ENCODE results near the gene C2orf68. TPM values are rescaled to one million over a fixed set of nuclear protein-coding genes. Genes with fewer than 3 reads are reported as not detected.
A peak's percentile ranks its signal among the peaks of the same experiment; 100 is the strongest.
"Not testable (repeated sequence)": the region's sequence is repeated elsewhere in the genome, so short reads cannot be mapped to it uniquely, and the experiment has no call there.

C2orf68 gene
- total RNA-seq, 5 donors from 2014 or later (not counting 1 experiment from before 2014, with no cell fraction given): 45.3 to 77.9 (median 62.4) TPM

DNA sequence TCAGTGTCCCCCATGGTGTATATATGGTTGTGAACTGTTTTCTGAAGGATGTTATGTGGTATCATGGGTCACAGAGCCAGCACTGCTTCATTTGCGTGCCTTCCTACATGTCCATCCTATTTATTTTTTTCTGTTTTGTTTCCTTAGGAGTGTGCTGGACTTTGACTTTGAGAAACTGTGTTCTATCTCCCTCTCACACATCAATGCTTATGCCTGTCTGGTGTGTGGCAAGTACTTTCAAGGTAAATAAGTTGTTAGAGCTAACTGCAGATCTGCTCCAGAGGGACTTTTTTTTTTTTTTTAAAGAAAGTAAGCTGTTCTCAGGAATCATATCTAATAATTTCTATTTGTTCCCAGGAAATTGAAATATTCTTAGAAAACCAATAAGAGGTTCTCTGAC, 9.5 kb upstream of the C2orf68 start:
- peak overlapping the region in 1 of 2 donors; percentile 6 for H3K27ac Mint-ChIP-seq
- CTCF ChIA-PET: interaction anchor here (0.5 to 2.0 kb wide), 3 partner anchors 16 to 54 kb away, joined by 6 to 8 read pairs (median 6); no protein-coding TSS in a partner anchor

DNA sequence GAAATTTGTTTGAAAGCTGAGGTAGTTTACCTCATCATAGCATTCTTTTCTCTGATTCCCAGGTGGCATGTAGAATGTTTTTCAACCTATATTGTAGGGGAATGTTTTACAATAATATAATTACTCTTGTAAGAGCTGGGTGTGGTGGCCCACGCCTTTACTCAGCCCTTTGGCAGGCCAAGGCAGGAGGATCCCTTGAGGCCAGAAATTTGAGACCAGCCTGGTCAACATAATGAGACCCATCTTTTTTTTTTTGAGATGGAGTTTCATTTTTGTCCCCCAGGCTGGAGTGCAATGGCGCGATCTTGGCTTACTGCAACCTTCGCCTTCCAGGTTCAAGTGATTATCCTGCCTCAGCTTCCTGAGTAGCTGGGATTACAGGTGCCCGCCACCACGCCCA, 7.8 kb upstream of the C2orf68 start:
- Mint-ChIP-seq H3K9me3 (no peaks in the 10 kb centered on the region), H3K27ac (no peak overlapping the region), H3K36me3 (peaks cover 29% of the 10 kb centered on the region), H3K4me3 (no peak overlapping the region), H3K27me3 (no peaks in the 10 kb centered on the region), H3K4me1 (peaks cover 20 to 38% (median 38%) of the 10 kb centered on the region in 3 donors)
- 100% methylated on average over 5 of the region's 6 CpGs for WGBS (ENCODE audit: insufficient coverage)
- CTCF ChIA-PET: interaction anchor here in 1 of 2 donors (1.8 kb wide), 1 partner anchor 18 kb away, joined by 9 read pairs; no protein-coding TSS in a partner anchor
- Histone ChIP-seq H3K27me3 (replicated peaks in 1 of 2; ENCODE audit: control insufficient read depth in 2 of 2, extremely low read depth in 1 of 2, insufficient read depth in 2 of 2, low read length in 1 of 2) (no peaks in the 10 kb centered on the region), H3K36me3 (ENCODE audit: control insufficient read depth in 2 of 2, extremely low read depth in 1 of 2, insufficient read depth in 1 of 2, low read length in 1 of 2) (peaks cover 11 to 52% of the 10 kb centered on the region in 2 donors), H3K9me3 (no peaks in the 10 kb centered on the region), H3K4me1 (ENCODE audit: control insufficient read depth in 1 of 2, extremely low read depth in 1 of 2, insufficient read depth in 2 of 2, low read length in 2 of 2) (peaks cover 14 to 30% of the 10 kb centered on the region in 2 experiments), H3K27ac (ENCODE audit: low read length) (no peak overlapping the region), H3K4me3 (ENCODE audit: control insufficient read depth in 1 of 2, extremely low read depth in 1 of 2, low read length in 1 of 2) (no peak overlapping the region)
- DNase-seq: no peak
- ATAC-seq (replicated peaks in 1 of 4): no peak
- POLR2A ChIA-PET: interaction anchor here in 1 of 2 donors (0.6 to 1.0 kb wide), 2 partner anchors 8 to 12 kb away, joined by 3 read pairs; no protein-coding TSS in a partner anchor

More for the DNA sequence above, 9.5 kb upstream of the C2orf68 start:
- peaks cover 12 to 23% of the 10 kb centered on the region in 2 experiments for H3K4me1 ChIP-seq (ENCODE audit: control insufficient read depth in 1 of 2, extremely low read depth in 1 of 2, insufficient read depth in 2 of 2, low read length in 2 of 2)
- POLR2A ChIA-PET: interaction anchor here (0.6 to 0.7 kb wide), 3 partner anchors 16 to 768 kb away, joined by 3 to 5 read pairs (median 5); no protein-coding TSS in a partner anchor
- peaks cover 24 to 67% of the 10 kb centered on the region in 2 donors for H3K36me3 ChIP-seq (ENCODE audit: control insufficient read depth in 2 of 2, extremely low read depth in 1 of 2, insufficient read depth in 1 of 2, low read length in 1 of 2)
- H3K36me3 Mint-ChIP-seq: peaks cover 41% of the 10 kb centered on the region
- H3K9me3 Mint-ChIP-seq: no peaks in the 10 kb centered on the region
- ATAC-seq (replicated peaks in 1 of 4) (no peak), DNase-seq (no peak)
- no peaks in the 10 kb centered on the region for H3K27me3 ChIP-seq (replicated peaks in 1 of 2; ENCODE audit: control insufficient read depth in 2 of 2, extremely low read depth in 1 of 2, insufficient read depth in 2 of 2, low read length in 1 of 2)
- H3K9me3 ChIP-seq: no peaks in the 10 kb centered on the region
- H3K27me3 Mint-ChIP-seq: no peaks in the 10 kb centered on the region
- H3K4me1 Mint-ChIP-seq: peaks cover 20 to 34% (median 34%) of the 10 kb centered on the region in 3 donors
- H3K27ac ChIP-seq (ENCODE audit: low read length): no peak overlapping the region
- no peak overlapping the region for H3K4me3 ChIP-seq (ENCODE audit: control insufficient read depth in 1 of 2, extremely low read depth in 1 of 2, low read length in 1 of 2)
- H3K4me3 Mint-ChIP-seq: no peak overlapping the region
- no CpG with 5 or more reads among the region's 1 CpG for whole genome bisulfite sequencing (ENCODE audit: insufficient coverage)

DNA sequence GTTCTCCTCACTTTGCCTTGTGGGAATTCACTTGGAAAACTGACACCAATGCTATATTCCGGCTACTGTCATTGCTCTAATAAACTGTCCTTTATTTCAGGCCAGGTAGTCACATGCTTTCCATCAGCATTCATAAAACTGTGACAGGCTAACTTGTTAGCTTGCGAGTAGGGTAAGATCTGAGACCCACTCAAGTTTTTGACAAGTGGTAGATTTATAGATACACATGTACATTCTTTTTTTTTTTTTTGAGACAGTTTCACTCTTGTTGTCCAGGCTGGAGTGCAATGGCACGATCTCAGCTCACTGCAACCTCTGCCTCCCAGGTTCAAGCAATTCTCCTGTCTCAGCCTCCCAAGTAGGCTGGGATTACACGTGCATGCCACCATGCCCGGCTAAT, 5.9 kb upstream of the C2orf68 start:
- H3K9me3 Mint-ChIP-seq; ATAC-seq (replicated peaks in 1 of 4); H3K4me3 ChIP-seq (ENCODE audit: control insufficient read depth in 1 of 2, extremely low read depth in 1 of 2, low read length in 1 of 2); H3K27me3 ChIP-seq (replicated peaks in 1 of 2; ENCODE audit: control insufficient read depth in 2 of 2, extremely low read depth in 1 of 2, insufficient read depth in 2 of 2, low read length in 1 of 2); H3K27me3 Mint-ChIP-seq; H3K27ac ChIP-seq (ENCODE audit: low read length); H3K9me3 ChIP-seq; DNase-seq: not testable (repeated sequence)
- WGBS (ENCODE audit: insufficient coverage): 100% methylated on average over 1 of the region's 5 CpGs
- Histone ChIP-seq H3K36me3 (ENCODE audit: control insufficient read depth in 2 of 2, extremely low read depth in 1 of 2, insufficient read depth in 1 of 2, low read length in 1 of 2) (peaks cover 6 to 34% of the 10 kb centered on the region in 2 donors), H3K4me1 (ENCODE audit: control insufficient read depth in 1 of 2, extremely low read depth in 1 of 2, insufficient read depth in 2 of 2, low read length in 2 of 2) (peaks cover 14 to 30% of the 10 kb centered on the region in 2 experiments)
- CTCF ChIA-PET: interaction anchor here in 1 of 2 donors (0.6 kb wide), 2 partner anchors 14 to 40 kb away, joined by 6 read pairs; partner anchors contain the start of gene VAMP8
- peak overlapping the region; percentile 98 for H3K4me3 Mint-ChIP-seq
- peaks cover 13% of the 10 kb centered on the region for H3K36me3 Mint-ChIP-seq
- H3K27ac Mint-ChIP-seq: peak overlapping the region in 1 of 2 donors; percentile 58
- H3K4me1 Mint-ChIP-seq: peaks cover 17 to 35% (median 34%) of the 10 kb centered on the region in 3 donors
- POLR2A ChIA-PET: interaction anchor here (0.6 to 0.7 kb wide), 2 partner anchors 85 to 332 kb away, joined by 6 to 7 read pairs; no protein-coding TSS in a partner anchor

DNA sequence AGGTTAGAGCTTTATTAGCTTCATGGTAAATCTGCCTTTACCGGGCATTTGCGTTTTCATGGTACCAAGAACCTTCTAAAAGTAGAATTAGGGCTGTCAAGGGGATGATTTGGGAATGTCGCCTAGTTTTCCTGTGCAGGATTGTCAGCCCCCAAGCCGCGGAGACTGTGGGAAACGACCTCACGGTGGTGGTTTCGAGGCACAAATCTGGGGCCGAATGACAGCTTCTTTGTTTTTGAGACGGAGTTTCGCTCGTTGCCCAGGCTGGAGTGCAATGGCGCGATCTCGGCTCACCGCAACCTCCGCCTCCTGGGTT, 3.5 kb upstream of the C2orf68 start:
- CTCF ChIA-PET: interaction anchor here (0.5 to 0.6 kb wide), 4 partner anchors 24 to 777 kb away, joined by 3 to 7 read pairs (median 4); no protein-coding TSS in a partner anchor
- no peaks in the 10 kb centered on the region for H3K9me3 ChIP-seq
- ATAC-seq (replicated peaks in 1 of 4) (no peak), DNase-seq (no peak)
- H3K4me1 ChIP-seq (ENCODE audit: control insufficient read depth in 1 of 2, extremely low read depth in 1 of 2, insufficient read depth in 2 of 2, low read length in 2 of 2): peaks cover 16 to 47% of the 10 kb centered on the region in 2 experiments
- H3K36me3 Mint-ChIP-seq: peaks cover 5% of the 10 kb centered on the region
- no peaks in the 10 kb centered on the region for H3K27me3 ChIP-seq (replicated peaks in 1 of 2; ENCODE audit: control insufficient read depth in 2 of 2, extremely low read depth in 1 of 2, insufficient read depth in 2 of 2, low read length in 1 of 2)
- POLR2A ChIA-PET: interaction anchor here (0.6 kb wide), 2 partner anchors 19 to 21 kb away, joined by 6 to 11 read pairs; no protein-coding TSS in a partner anchor
- 94% methylated on average over 17 of the region's 17 CpGs for WGBS (ENCODE audit: insufficient coverage)
- no peaks in the 10 kb centered on the region for H3K27me3 Mint-ChIP-seq
- H3K27ac ChIP-seq (ENCODE audit: low read length): no peak overlapping the region
- no peaks in the 10 kb centered on the region for H3K9me3 Mint-ChIP-seq
- H3K27ac Mint-ChIP-seq: peak overlapping the region; percentile 92 to 96
- peak overlapping the region; percentile 98 for H3K4me3 Mint-ChIP-seq
- H3K36me3 ChIP-seq (ENCODE audit: control insufficient read depth in 2 of 2, extremely low read depth in 1 of 2, insufficient read depth in 1 of 2, low read length in 1 of 2): peaks cover 0 to 11% of the 10 kb centered on the region in 2 donors
- no peak overlapping the region for H3K4me3 ChIP-seq (ENCODE audit: control insufficient read depth in 1 of 2, extremely low read depth in 1 of 2, low read length in 1 of 2)
- peaks cover 15 to 38% (median 35%) of the 10 kb centered on the region in 3 donors for H3K4me1 Mint-ChIP-seq

DNA sequence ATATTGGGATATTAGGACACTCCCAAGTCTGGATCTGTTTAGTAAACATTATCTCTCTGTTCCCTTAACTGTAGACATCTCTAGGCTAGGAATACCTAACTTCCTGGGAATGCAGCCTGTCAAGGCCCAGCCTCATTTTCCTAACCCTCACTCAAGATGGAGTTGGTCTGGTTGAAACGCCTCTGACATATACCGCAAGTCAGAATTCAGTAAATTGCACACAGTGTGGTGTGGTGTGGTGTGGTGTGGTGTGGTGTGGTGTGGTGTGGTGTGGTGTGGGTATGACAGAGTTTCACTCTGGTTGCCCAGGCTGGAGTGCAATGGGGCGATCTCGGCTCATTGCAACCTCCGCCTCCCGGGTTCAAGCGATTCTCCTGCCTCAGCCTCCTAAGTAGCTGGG, 2.9 kb upstream of the C2orf68 start:
- ATAC-seq (replicated peaks in 1 of 4): not testable (repeated sequence)
- 90% methylated on average over 2 of the region's 7 CpGs for WGBS (ENCODE audit: insufficient coverage)

DNA sequence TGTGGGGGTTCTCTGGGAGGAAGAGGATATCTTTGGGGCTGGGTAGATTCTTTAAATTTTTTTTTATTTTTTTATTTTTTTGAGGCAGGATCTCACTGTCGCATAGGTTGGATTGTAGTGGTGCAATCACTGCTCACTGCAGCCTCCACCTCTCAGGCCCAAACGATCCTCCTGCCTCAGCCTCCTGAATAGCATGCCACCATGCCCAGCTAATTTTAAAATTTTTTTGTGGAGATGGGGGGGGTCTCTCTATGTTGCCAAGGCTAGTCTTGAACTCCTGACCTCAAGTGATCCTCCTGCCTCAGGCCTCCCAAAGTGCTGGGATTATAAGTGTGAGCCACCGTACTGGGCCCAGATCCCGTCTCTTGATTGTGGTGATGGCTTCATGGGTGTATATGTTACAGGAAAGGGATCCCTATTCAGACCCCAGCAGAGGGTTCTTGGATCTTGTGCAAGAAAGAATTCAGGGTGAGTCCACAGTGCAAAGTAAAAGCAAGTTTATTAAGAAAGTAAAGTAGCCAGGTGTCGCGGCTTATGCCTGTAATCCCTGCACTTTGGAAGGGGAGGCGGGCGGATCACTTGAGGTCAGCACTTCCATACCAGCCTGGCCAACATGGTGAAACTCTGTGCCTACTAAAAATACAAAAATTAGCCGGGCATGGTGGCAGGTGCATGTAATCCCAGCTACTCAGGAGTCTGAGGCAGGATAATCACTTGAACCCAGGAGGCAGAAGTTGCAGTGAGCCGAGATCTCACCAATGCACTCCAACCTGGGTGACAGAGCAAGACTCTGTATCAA, 2.0 kb upstream of the C2orf68 start:
- Mint-ChIP-seq H3K27me3 (no peaks in the 10 kb centered on the region), H3K4me3 (no peak overlapping the region), H3K27ac (peak overlapping the region; percentile 46 to 72), H3K4me1 (peaks cover 25 to 43% (median 39%) of the 10 kb centered on the region in 3 donors), H3K9me3 (no peaks in the 10 kb centered on the region), H3K36me3 (peaks cover 10% of the 10 kb centered on the region)
- no peak for ATAC-seq (replicated peaks in 1 of 4)
- Histone ChIP-seq H3K4me1 (ENCODE audit: control insufficient read depth in 1 of 2, extremely low read depth in 1 of 2, insufficient read depth in 2 of 2, low read length in 2 of 2) (peaks cover 18 to 55% of the 10 kb centered on the region in 2 experiments), H3K9me3 (no peaks in the 10 kb centered on the region), H3K27me3 (replicated peaks in 1 of 2; ENCODE audit: control insufficient read depth in 2 of 2, extremely low read depth in 1 of 2, insufficient read depth in 2 of 2, low read length in 1 of 2) (no peaks in the 10 kb centered on the region), H3K4me3 (ENCODE audit: control insufficient read depth in 1 of 2, extremely low read depth in 1 of 2, low read length in 1 of 2) (no peak overlapping the region), H3K36me3 (ENCODE audit: control insufficient read depth in 2 of 2, extremely low read depth in 1 of 2, insufficient read depth in 1 of 2, low read length in 1 of 2) (peaks cover 0 to 7% of the 10 kb centered on the region in 2 donors), H3K27ac (ENCODE audit: low read length) (no peak overlapping the region)
- ChIA-PET POLR2A (interaction anchor here in 1 of 2 donors (0.5 to 0.6 kb wide), 2 partner anchors 54 to 91 kb away, joined by 3 to 7 read pairs; no protein-coding TSS in a partner anchor), CTCF (no interaction called here)
- 95% methylated on average over 8 of the region's 10 CpGs for WGBS (ENCODE audit: insufficient coverage)
- no peak for DNase-seq

More for the DNA sequence above, 2.9 kb upstream of the C2orf68 start:
- H3K4me3 ChIP-seq (ENCODE audit: control insufficient read depth in 1 of 2, extremely low read depth in 1 of 2, low read length in 1 of 2); DNase-seq; H3K27me3 ChIP-seq (replicated peaks in 1 of 2; ENCODE audit: control insufficient read depth in 2 of 2, extremely low read depth in 1 of 2, insufficient read depth in 2 of 2, low read length in 1 of 2); POLR2A ChIA-PET; H3K27me3 Mint-ChIP-seq; H3K9me3 ChIP-seq; H3K9me3 Mint-ChIP-seq; H3K27ac ChIP-seq (ENCODE audit: low read length); CTCF ChIA-PET; H3K36me3 Mint-ChIP-seq; H3K36me3 ChIP-seq (ENCODE audit: control insufficient read depth in 2 of 2, extremely low read depth in 1 of 2, insufficient read depth in 1 of 2, low read length in 1 of 2): not testable (repeated sequence)
- peaks cover 18 to 51% of the 10 kb centered on the region in 2 experiments for H3K4me1 ChIP-seq (ENCODE audit: control insufficient read depth in 1 of 2, extremely low read depth in 1 of 2, insufficient read depth in 2 of 2, low read length in 2 of 2)
- H3K4me1 Mint-ChIP-seq: peaks cover 21 to 42% (median 39%) of the 10 kb centered on the region in 3 donors
- H3K4me3 Mint-ChIP-seq: peak overlapping the region in 2 of 3 donors; percentile 9 to 34
- peak overlapping the region in 1 of 2 donors; percentile 39 for H3K27ac Mint-ChIP-seq

Data from T-cell (primary cell).